Lower leg skin (tissue), 3 donors: ENCODE measurements around the gene TMIGD2.

Source experiments
- CTCF ChIP-seq, 3 donors: fragments of 450-650 bp; IDR thresholded peaks; one replicate each; pipeline ENCODE4 v1.5.1; 2016; ENCODE audit warnings: antibody characterized with exemption in 3 of 3, mild to moderate bottlenecking in 3 of 3, moderate library complexity in 2 of 3
- POLR2A ChIP-seq, 2 donors: fragments of 450-650 bp; IDR thresholded peaks; one replicate each; pipeline ENCODE4 v1.6.1; 2016 to 2017; ENCODE audit warnings: antibody characterized with exemption in 2 of 2, mild to moderate bottlenecking in 1 of 2, moderate library complexity in 1 of 2

DNA sequence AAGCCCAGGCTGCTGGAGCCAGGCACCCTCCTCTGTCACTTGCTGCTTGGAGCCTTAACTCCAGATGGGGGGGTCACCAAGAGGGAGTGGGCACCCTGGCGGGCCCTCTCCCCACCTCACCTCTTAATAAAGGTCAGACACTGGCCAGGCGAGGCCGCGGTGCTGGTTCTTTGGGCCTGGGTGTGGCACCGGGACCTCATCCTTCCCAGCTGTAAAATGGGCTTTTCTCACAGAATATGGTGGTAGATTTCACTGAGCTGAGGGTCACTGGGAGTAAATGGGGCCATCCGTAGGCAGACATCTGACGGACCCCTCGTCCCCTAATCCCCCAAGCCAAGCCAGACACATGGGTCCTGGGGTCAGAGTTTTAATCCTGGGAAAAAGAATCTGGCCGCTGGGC, 21.5 kb upstream of the TMIGD2 start:
- TF ChIP-seq CTCF (IDR thresholded peaks at IDR 0.05) (no peak), POLR2A (IDR thresholded peaks at IDR 0.05) (no peak)
